GM12878 (cell line): ENCODE results near the gene RHBDD1.

Source experiments
- BHLHE40 ChIP-seq, 2 experiments: fragments of 450-650 bp in 1 of 2; IDR thresholded peaks; 2 replicates each; pipeline ENCODE4 v1.6.1; 2011 to 2017; ENCODE audit warnings: low read depth in 2 of 2, borderline replicate concordance in 1 of 2, improper control_type of control experiment in 1 of 2, low read length in 1 of 2, mild to moderate bottlenecking in 1 of 2
- CTCF ChIP-seq, 3 experiments: IDR thresholded peaks in 2 of 3; conservative IDR thresholded peaks in 1 of 3; 2 replicates each; pipeline ENCODE4 v1.5.1; 2011; ENCODE audit warnings: low read depth in 3 of 3, low read length in 3 of 3, mild to moderate bottlenecking in 3 of 3, control low read depth in 2 of 3, moderate library complexity in 2 of 3, inconsistent platforms in 1 of 3, mixed read lengths in 1 of 3; ENCODE audit not compliant: control insufficient read depth in 2 of 3, insufficient read depth in 1 of 3; ENCODE audit errors: extremely low read depth in 1 of 3
- EP300 ChIP-seq, 2 experiments: fragments of 150-350 bp in 1 of 2; IDR thresholded peaks; 2 replicates each; pipeline ENCODE4 v1.6.1; 2011 to 2012; ENCODE audit warnings: low read depth in 2 of 2, low read length in 2 of 2, borderline replicate concordance in 1 of 2, improper control_type of control experiment in 1 of 2, inconsistent platforms in 1 of 2; ENCODE audit not compliant: control insufficient read depth in 1 of 2
- EZH2 ChIP-seq: IDR thresholded peaks from 2 replicates; pipeline ENCODE4 v1.6.1; 2012; ENCODE audit warnings: low read depth, mild to moderate bottlenecking, control low read depth, inconsistent platforms, low read length, borderline replicate concordance; ENCODE audit not compliant: control insufficient read depth
- HCFC1 ChIP-seq: fragments of 150-350 bp; IDR thresholded peaks from 2 replicates; pipeline ENCODE4 v1.6.1; 2014; ENCODE audit warnings: low read length
- MAX ChIP-seq: IDR thresholded peaks from 2 replicates; pipeline ENCODE4 v1.6.1; 2012; ENCODE audit warnings: low read depth, low read length, improper control_type of control experiment
- MXI1 ChIP-seq: fragments of 150-350 bp; IDR thresholded peaks from 2 replicates; pipeline ENCODE4 v1.6.1; 2011; ENCODE audit warnings: low read depth, mild to moderate bottlenecking, inconsistent platforms, low read length, improper control_type of control experiment
- PKNOX1 ChIP-seq: fragments of 450-650 bp; IDR thresholded peaks from 2 replicates; pipeline ENCODE4 v1.6.1; 2016; ENCODE audit warnings: mild to moderate bottlenecking
- POLR2A ChIP-seq: IDR thresholded peaks from 2 replicates; pipeline ENCODE4 v1.6.1; 2011; ENCODE audit warnings: low read depth, mild to moderate bottlenecking, low read length
- POLR2AphosphoS5 ChIP-seq: IDR thresholded peaks from 2 replicates; pipeline ENCODE4 v1.6.1; 2011; ENCODE audit warnings: mild to moderate bottlenecking, low read length, inconsistent platforms
- RAD21 ChIP-seq: IDR thresholded peaks from 2 replicates; pipeline ENCODE4 v1.6.1; 2011; ENCODE audit warnings: mild to moderate bottlenecking, low read depth, low read length, moderate library complexity; ENCODE audit not compliant: insufficient read depth
- REST ChIP-seq: IDR thresholded peaks from 2 replicates; pipeline ENCODE4 v1.6.1; 2012; ENCODE audit warnings: mild to moderate bottlenecking, low read depth, low read length
- SP1 ChIP-seq: IDR thresholded peaks from one replicate; pipeline ENCODE4 v1.6.1; 2011; ENCODE audit warnings: low read depth, low read length
- TAF1 ChIP-seq: IDR thresholded peaks from 2 replicates; pipeline ENCODE4 v1.6.1; 2011; ENCODE audit warnings: mild to moderate bottlenecking, low read depth, low read length, borderline replicate concordance

- TF ChIP-seq HCFC1 (no peak), CTCF (IDR thresholded peaks at IDR 0.05 in 2 of 3, conservative IDR thresholded peaks at IDR 0.05 in 1 of 3; ENCODE audit: control insufficient read depth in 2 of 3, extremely low read depth in 1 of 3, insufficient read depth in 1 of 3, low read depth in 3 of 3, low read length in 3 of 3) (no peak), MAX (no peak), MXI1 (no peak), POLR2A (no peak), RAD21 (no peak), EP300 (IDR thresholded peaks at IDR 0.05; ENCODE audit: borderline replicate concordance in 1 of 2, control insufficient read depth in 1 of 2, low read depth in 2 of 2, low read length in 2 of 2) (no peak), POLR2AphosphoS5 (no peak), TAF1 (no peak), BHLHE40 (IDR thresholded peaks at IDR 0.05; ENCODE audit: borderline replicate concordance in 1 of 2, low read depth in 2 of 2, low read length in 1 of 2) (no peak), EZH2 (no peak), SP1 (no peak), REST (no peak), PKNOX1 (no peak)
Measured at GRCh38 chr2:226993171-226993570, 157.3 kb downstream of the RHBDD1 start.
